ENCODE data around the gene MSMB.
"Not testable (repeated sequence)": the region's sequence is repeated elsewhere in the genome, so short reads cannot be mapped to it uniquely, and the experiment has no call there.

The MSMB gene

DNA sequence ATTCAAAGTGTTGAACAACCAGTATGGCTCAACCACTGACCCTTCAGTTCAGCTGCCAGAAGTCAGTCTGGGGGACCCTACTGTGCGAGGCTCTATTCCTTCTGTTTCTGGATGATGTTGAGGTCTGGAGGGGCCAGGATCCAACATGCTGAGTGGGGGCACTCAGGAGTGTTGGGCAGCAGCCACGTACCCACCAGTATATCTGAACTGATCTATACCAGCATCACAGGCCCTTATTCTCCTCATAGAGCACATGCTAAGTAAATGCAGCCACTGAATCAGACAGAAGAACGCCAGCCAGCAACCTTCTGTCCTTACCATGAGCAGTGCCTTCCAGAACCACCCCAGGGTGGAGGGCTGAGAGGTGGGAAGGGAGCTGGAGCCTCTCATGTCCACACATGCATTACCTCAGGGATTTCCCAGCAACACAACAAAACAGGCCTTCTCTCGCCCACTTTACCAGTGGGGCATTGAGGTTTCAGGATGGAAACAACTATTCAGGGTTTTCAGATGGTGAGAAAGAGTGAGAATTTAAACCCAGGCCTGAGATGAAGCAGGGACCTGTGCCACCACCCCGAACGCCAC lies 6.8 kb upstream of the MSMB start:
- Histone ChIP-seq H3F3A (ENCODE audit: insufficient read depth, low read length) (no peaks in the 10 kb centered on the region), H3K4me3 (ENCODE audit: low read length) (no peak overlapping the region), H2AFZ (ENCODE audit: low read length) (no peak overlapping the region), H4K20me1 (ENCODE audit: insufficient read depth, low read length) (no peaks in the 10 kb centered on the region), H3K27me3 (replicated peaks; ENCODE audit: insufficient read depth, low read length) (no peaks in the 10 kb centered on the region), H3K27ac (ENCODE audit: low read length) (no peak overlapping the region), H3K4me1 (ENCODE audit: low read length) (no peaks in the 10 kb centered on the region), H3K4me2 (ENCODE audit: low read depth, low read length) (no peak overlapping the region), H3K79me2 (ENCODE audit: low read length) (no peaks in the 10 kb centered on the region), H3K9ac (ENCODE audit: low read length) (no peak overlapping the region), H3K9me3 (replicated peaks; ENCODE audit: insufficient read depth, low read length) (no peaks in the 10 kb centered on the region), H3K36me3 (replicated peaks; ENCODE audit: insufficient read depth, low read length) (no peaks in the 10 kb centered on the region), H3K9me2 (replicated peaks; ENCODE audit: insufficient read depth, low read length) (no peaks in the 10 kb centered on the region)
- TF ChIP-seq EZH2 (optimal IDR thresholded peaks at IDR 0.05; ENCODE audit: low read depth, low read length) = no peak
- TF ChIP-seq, protein P1, sequence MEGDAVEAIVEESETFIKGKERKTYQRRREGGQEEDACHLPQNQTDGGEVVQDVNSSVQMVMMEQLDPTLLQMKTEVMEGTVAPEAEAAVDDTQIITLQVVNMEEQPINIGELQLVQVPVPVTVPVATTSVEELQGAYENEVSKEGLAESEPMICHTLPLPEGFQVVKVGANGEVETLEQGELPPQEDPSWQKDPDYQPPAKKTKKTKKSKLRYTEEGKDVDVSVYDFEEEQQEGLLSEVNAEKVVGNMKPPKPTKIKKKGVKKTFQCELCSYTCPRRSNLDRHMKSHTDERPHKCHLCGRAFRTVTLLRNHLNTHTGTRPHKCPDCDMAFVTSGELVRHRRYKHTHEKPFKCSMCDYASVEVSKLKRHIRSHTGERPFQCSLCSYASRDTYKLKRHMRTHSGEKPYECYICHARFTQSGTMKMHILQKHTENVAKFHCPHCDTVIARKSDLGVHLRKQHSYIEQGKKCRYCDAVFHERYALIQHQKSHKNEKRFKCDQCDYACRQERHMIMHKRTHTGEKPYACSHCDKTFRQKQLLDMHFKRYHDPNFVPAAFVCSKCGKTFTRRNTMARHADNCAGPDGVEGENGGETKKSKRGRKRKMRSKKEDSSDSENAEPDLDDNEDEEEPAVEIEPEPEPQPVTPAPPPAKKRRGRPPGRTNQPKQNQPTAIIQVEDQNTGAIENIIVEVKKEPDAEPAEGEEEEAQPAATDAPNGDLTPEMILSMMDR (IDR thresholded peaks at IDR 0.05; ENCODE audit: low read length) = no peak
- no peak for TF ChIP-seq EZH2phosphoT487 (IDR thresholded peaks at IDR 0.05; ENCODE audit: low read length)
- no peak for DNase-seq

DNA sequence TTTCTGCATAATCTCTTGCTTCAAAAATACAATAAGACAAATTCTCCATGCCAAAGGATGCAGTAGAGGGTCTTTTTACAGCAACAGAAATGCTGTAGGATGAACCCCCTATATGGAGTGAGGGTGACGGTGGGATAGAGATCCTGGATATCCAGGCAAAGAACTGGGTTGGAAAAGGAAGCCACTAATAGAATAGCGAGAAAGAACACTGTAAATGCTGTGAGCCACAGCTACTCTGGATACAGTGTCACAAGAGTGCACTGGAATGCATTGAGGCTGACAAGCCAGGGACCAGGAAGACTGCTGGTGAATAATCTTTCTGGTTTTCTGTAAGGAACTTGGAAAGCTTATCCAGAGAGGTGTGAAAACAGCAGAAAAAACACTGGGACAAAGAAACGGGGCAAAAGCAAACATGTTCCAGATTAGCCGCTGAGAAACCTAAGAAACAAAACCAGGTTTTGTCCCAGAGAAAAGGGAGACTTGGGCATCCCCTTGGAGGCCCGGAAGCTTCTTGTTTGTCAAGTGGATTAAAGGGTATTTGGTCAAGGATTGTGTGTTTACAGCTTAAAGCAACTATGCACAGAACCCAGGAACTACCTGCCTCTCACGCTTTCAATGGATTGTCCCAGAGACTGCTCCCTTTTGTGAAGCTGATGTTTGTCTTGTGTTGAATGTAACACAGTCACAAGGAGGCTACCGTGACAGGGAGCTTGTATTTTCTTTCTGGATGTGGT lies 6.2 kb upstream of the MSMB start:
- TF ChIP-seq EZH2 (optimal IDR thresholded peaks at IDR 0.05; ENCODE audit: low read depth, low read length) (no peak), EZH2phosphoT487 (IDR thresholded peaks at IDR 0.05; ENCODE audit: low read length) (no peak)
- TF ChIP-seq, protein P1 (IDR thresholded peaks at IDR 0.05; ENCODE audit: low read length) = no peak
- Histone ChIP-seq H3K9ac (ENCODE audit: low read length) (no peak overlapping the region), H3K27ac (ENCODE audit: low read length) (no peak overlapping the region), H3K27me3 (replicated peaks; ENCODE audit: insufficient read depth, low read length) (no peaks in the 10 kb centered on the region), H3F3A (ENCODE audit: insufficient read depth, low read length) (no peaks in the 10 kb centered on the region), H3K9me2 (replicated peaks; ENCODE audit: insufficient read depth, low read length) (no peaks in the 10 kb centered on the region), H3K79me2 (ENCODE audit: low read length) (no peaks in the 10 kb centered on the region), H3K4me3 (ENCODE audit: low read length) (no peak overlapping the region), H3K4me1 (ENCODE audit: low read length) (no peaks in the 10 kb centered on the region), H3K9me3 (replicated peaks; ENCODE audit: insufficient read depth, low read length) (no peaks in the 10 kb centered on the region), H4K20me1 (ENCODE audit: insufficient read depth, low read length) (no peaks in the 10 kb centered on the region), H3K36me3 (replicated peaks; ENCODE audit: insufficient read depth, low read length) (no peaks in the 10 kb centered on the region), H3K4me2 (ENCODE audit: low read depth, low read length) (no peak overlapping the region), H2AFZ (ENCODE audit: low read length) (no peak overlapping the region)
- DNase-seq = no peak

DNA sequence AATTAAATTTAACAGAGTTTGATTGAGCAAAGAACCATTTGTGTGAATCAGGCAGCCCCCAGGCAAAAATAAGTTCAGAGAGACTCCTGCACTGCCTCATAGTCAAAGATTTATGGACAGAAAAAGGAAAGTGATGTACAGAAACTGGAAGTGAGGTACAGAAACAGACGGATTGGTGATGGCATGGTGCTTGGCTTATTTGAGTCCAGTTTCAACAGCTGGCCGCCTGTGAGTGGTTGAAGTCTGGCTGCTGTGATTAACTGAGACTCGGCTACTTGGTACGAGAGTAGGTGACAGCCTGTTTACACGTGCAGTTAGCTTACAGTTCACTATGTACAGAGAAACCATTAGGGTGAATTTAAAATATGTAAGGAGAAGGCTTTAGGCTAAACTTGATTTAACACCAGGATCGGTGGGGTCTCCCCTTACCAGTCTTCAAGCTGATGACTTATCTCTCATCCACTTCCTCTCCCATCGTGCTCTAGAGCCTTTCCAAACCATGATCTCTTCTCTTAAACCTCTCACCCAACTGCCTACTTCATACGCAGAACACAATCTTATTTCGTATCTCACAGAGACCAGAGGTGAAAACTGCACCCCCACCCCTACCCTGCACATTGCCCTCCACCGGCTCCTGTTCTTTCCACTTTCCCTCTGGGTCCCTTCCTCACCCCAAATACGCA lies 5.0 kb upstream of the MSMB start:
- no peak overlapping the region for H2AFZ ChIP-seq (ENCODE audit: low read length)
- H3K27ac ChIP-seq (ENCODE audit: low read length) = no peak overlapping the region
- no peaks in the 10 kb centered on the region for H3K4me1 ChIP-seq (ENCODE audit: low read length)
- no peaks in the 10 kb centered on the region for H3K9me2 ChIP-seq (replicated peaks; ENCODE audit: insufficient read depth, low read length)
- H3K79me2 ChIP-seq (ENCODE audit: low read length) = no peaks in the 10 kb centered on the region
- H3K9ac ChIP-seq (ENCODE audit: low read length) = no peak overlapping the region
- H3K4me2 ChIP-seq (ENCODE audit: low read depth, low read length) = no peak overlapping the region
- H4K20me1 ChIP-seq (ENCODE audit: insufficient read depth, low read length) = no peaks in the 10 kb centered on the region
- H3K9me3 ChIP-seq (replicated peaks; ENCODE audit: insufficient read depth, low read length) = no peaks in the 10 kb centered on the region
- DNase-seq = no peak
- no peaks in the 10 kb centered on the region for H3F3A ChIP-seq (ENCODE audit: insufficient read depth, low read length)
- no peak overlapping the region for H3K4me3 ChIP-seq (ENCODE audit: low read length)
- TF ChIP-seq EZH2 (optimal IDR thresholded peaks at IDR 0.05; ENCODE audit: low read depth, low read length) = no peak
- no peak for TF ChIP-seq EZH2phosphoT487 (IDR thresholded peaks at IDR 0.05; ENCODE audit: low read length)
- TF ChIP-seq, protein P1 (IDR thresholded peaks at IDR 0.05; ENCODE audit: low read length) = no peak
- no peaks in the 10 kb centered on the region for H3K27me3 ChIP-seq (replicated peaks; ENCODE audit: insufficient read depth, low read length)
- H3K36me3 ChIP-seq (replicated peaks; ENCODE audit: insufficient read depth, low read length) = no peaks in the 10 kb centered on the region

DNA sequence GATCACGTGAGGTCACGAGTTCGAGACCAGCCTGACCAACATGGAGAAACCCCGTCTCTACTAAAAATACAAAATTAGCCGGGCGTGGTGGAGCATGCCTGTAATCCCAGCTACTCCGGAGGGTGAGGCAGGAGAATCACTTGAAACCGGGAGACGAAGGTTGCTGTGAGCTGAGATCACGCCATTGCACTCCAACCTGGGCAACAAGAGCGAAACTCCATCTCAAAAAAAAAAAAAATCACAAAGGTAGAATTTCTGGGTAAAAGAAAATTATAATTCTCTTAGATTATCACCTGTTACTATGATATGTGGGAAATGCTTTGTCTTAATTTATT lies 3.4 kb upstream of the MSMB start:
- not testable (repeated sequence) for H2AFZ ChIP-seq (ENCODE audit: low read length); H3F3A ChIP-seq (ENCODE audit: insufficient read depth, low read length); H3K4me1 ChIP-seq (ENCODE audit: low read length); DNase-seq; H3K79me2 ChIP-seq (ENCODE audit: low read length); H3K36me3 ChIP-seq (replicated peaks; ENCODE audit: insufficient read depth, low read length); H3K27me3 ChIP-seq (replicated peaks; ENCODE audit: insufficient read depth, low read length); H3K4me2 ChIP-seq (ENCODE audit: low read depth, low read length); H3K27ac ChIP-seq (ENCODE audit: low read length); H4K20me1 ChIP-seq (ENCODE audit: insufficient read depth, low read length); H3K9me3 ChIP-seq (replicated peaks; ENCODE audit: insufficient read depth, low read length); H3K9me2 ChIP-seq (replicated peaks; ENCODE audit: insufficient read depth, low read length); H3K9ac ChIP-seq (ENCODE audit: low read length); H3K4me3 ChIP-seq (ENCODE audit: low read length)
